ENCODE data around the gene USP6NL.

Gene USP6NL

DNA sequence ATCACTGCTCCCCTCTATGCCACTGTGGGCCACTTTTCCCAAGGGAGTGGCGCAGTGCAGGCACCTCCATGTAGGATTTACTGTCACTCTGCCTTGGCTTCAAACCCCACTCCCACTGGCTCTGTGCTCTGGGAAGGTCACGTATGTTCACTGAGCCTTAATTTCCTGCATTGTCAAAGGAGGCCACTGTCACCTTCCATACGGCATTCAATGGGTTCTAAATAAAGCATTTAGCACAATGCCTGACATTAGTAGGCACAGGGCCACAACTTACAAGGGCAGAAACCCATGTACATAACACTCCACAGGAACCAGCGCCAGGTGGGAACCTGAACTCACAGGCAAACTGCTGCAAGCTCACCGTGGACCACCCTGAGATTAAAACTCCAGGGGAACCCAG lies 196.4 kb downstream of the USP6NL start:
- Histone ChIP-seq H3K9me3 (ENCODE audit: control insufficient read depth, low read depth, low read length) (no peaks in the 10 kb centered on the region), H3K4me3 (ENCODE audit: low read length) (no peak overlapping the region), H3K9ac (ENCODE audit: low read length) (no peak overlapping the region), H3K36me3 (ENCODE audit: control insufficient read depth, low read depth, low read length) (no peaks in the 10 kb centered on the region), H3K4me1 (ENCODE audit: control insufficient read depth, low read depth, low read length) (no peaks in the 10 kb centered on the region), H3K27me3 (ENCODE audit: control insufficient read depth, insufficient read depth, low read length) (no peaks in the 10 kb centered on the region), H3K27ac (ENCODE audit: low read length) (no peak overlapping the region)

DNA sequence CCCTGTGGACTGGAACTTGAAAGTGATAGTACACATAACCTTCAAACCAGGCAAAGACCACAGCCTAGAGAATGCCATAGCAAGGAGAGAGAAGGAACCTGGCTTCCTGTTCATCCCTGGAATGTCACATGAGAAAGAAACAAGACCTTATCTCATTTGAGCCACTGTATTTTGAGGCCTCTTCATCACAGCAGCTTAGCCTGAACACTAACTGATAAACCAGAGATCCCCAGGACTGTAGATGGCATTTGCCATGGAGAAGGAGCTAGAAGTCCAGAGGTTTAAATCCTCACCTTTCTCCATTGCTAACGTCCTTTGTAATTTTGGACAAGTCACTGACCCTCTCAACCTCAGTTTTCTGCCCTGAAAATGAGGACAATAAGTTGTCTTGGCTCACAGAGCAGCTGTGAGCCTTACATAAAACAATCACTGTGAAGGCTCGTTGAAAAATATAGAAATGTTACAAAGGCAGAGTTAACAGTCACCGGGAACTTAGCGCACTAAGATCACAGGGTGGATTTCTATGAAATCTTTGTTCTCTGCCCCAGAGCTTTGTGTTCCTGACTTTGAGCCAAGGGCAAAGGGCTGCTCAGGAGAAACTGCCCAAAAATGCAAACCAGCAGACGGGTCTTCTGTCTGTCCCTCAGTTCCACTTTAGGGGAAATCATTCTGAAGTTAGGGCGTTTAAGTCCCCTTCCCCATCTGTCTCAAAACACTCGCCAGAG lies 197.0 kb downstream of the USP6NL start:
- no peak overlapping the region for H3K27ac ChIP-seq (ENCODE audit: low read length)
- H3K9me3 ChIP-seq (ENCODE audit: control insufficient read depth, low read depth, low read length), result no peaks in the 10 kb centered on the region
- H3K4me1 ChIP-seq (ENCODE audit: control insufficient read depth, low read depth, low read length), result no peaks in the 10 kb centered on the region
- H3K4me3 ChIP-seq (ENCODE audit: low read length), result no peak overlapping the region
- H3K9ac ChIP-seq (ENCODE audit: low read length), result no peak overlapping the region
- H3K27me3 ChIP-seq (ENCODE audit: control insufficient read depth, insufficient read depth, low read length), result no peaks in the 10 kb centered on the region
- no peaks in the 10 kb centered on the region for H3K36me3 ChIP-seq (ENCODE audit: control insufficient read depth, low read depth, low read length)

DNA sequence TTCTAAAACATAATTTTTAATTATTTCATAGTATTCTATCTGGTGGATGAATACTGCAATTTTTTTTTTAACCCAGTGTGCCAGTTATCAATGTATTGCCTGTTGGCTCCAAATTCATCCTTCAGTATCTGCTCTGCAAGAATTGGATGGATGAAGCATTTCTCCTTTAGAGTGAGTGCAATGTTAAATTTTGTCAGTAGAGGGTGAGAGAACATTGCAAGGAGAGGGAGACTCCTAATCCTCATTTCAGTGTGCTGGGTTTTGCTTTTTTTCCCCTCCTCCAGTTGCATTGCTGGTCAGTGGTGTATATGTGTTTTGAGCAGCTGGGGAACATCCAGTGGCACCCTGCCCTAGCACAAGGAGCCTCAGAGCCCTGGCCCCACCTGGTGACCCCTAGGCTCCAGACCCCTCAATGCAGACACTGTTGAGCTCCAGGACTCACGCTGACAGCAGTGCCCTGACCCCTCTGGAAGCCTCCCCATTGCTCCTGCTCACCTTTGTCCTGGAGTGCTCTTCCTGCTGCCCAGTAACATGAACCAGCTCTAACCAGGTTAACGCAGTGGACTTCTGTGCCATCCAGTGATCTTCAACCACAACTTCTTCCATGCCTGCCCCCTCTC lies 199.4 kb downstream of the USP6NL start:
- Histone ChIP-seq H3K36me3 (ENCODE audit: control insufficient read depth, low read depth, low read length) (no peaks in the 10 kb centered on the region), H3K27me3 (ENCODE audit: control insufficient read depth, insufficient read depth, low read length) (no peaks in the 10 kb centered on the region), H3K27ac (ENCODE audit: low read length) (no peak overlapping the region), H3K4me3 (ENCODE audit: low read length) (no peak overlapping the region), H3K9ac (ENCODE audit: low read length) (no peak overlapping the region), H3K4me1 (ENCODE audit: control insufficient read depth, low read depth, low read length) (no peaks in the 10 kb centered on the region), H3K9me3 (ENCODE audit: control insufficient read depth, low read depth, low read length) (no peaks in the 10 kb centered on the region)

DNA sequence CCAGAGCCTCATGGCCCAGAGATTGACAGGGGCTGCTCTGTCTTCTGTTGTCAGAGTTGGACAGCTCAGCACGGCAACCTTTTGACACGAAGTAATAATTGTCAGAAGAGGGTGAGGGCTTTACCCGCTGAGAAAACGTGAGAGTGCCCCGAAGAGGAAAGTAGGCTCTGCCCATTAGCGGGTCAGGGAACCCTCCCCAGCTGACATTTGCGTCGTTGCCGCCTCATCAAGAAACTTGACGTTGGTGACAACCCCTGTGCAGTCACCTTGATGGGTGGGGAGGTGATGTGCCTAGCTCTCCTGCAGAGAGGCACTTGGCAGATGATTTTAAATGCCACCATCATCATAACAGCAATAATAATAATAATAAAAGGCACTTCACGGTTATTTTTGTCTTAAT lies 202.1 kb downstream of the USP6NL start:
- Histone ChIP-seq H3K4me3 (ENCODE audit: low read length) (no peak overlapping the region), H3K36me3 (ENCODE audit: control insufficient read depth, low read depth, low read length) (no peaks in the 10 kb centered on the region), H3K27ac (ENCODE audit: low read length) (no peak overlapping the region), H3K9me3 (ENCODE audit: control insufficient read depth, low read depth, low read length) (no peaks in the 10 kb centered on the region), H3K9ac (ENCODE audit: low read length) (no peak overlapping the region), H3K27me3 (ENCODE audit: control insufficient read depth, insufficient read depth, low read length) (no peaks in the 10 kb centered on the region), H3K4me1 (ENCODE audit: control insufficient read depth, low read depth, low read length) (no peaks in the 10 kb centered on the region)

DNA sequence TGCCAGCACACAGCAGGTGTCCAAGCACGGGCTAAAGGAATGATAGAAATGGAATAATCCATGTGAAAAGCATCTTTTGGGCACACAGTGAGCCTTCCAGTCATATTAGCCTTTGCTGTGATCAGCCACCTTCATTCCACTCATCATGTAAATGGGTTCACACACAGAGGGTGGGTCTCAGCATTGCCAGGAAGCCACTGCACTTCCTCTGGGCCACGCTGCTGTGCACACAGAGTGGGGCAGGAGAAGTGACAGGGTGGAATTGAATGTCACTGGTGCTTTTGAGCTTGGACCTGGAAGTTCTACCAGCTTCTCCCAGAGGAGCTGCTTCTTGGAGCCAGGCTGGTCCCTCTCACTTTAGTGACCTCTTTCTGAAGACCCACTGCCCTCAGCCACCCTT lies 203.5 kb downstream of the USP6NL start:
- Histone ChIP-seq H3K4me1 (ENCODE audit: control insufficient read depth, low read depth, low read length) (no peaks in the 10 kb centered on the region), H3K4me3 (ENCODE audit: low read length) (no peak overlapping the region), H3K27ac (ENCODE audit: low read length) (no peak overlapping the region), H3K36me3 (ENCODE audit: control insufficient read depth, low read depth, low read length) (no peaks in the 10 kb centered on the region), H3K9me3 (ENCODE audit: control insufficient read depth, low read depth, low read length) (no peaks in the 10 kb centered on the region), H3K9ac (ENCODE audit: low read length) (no peak overlapping the region), H3K27me3 (ENCODE audit: control insufficient read depth, insufficient read depth, low read length) (no peaks in the 10 kb centered on the region)

DNA sequence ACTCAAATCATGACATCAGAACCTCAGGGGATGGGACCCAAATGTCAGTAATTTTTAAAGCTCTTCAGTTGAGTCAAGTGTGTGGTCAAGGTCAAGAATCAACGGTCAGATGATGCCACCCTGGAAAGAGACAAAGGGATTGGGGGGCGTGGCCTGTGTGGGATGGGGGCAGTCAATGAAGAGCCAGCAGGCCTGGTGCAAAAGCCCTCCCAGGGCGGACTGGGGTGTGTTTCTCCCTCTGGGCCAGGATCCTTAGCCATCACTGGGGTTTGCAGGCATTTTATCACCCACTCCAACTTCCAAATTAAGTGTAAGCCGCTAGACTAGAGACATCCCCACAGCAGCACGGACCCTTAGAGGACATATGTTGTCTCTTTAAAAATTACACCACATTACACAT lies 204.7 kb downstream of the USP6NL start:
- H3K4me3 ChIP-seq (ENCODE audit: low read length), result no peak overlapping the region
- H3K27ac ChIP-seq (ENCODE audit: low read length), result no peak overlapping the region
- no peaks in the 10 kb centered on the region for H3K9me3 ChIP-seq (ENCODE audit: control insufficient read depth, low read depth, low read length)
- no peaks in the 10 kb centered on the region for H3K36me3 ChIP-seq (ENCODE audit: control insufficient read depth, low read depth, low read length)
- H3K27me3 ChIP-seq (ENCODE audit: control insufficient read depth, insufficient read depth, low read length), result no peaks in the 10 kb centered on the region
- H3K9ac ChIP-seq (ENCODE audit: low read length), result no peak overlapping the region
- no peaks in the 10 kb centered on the region for H3K4me1 ChIP-seq (ENCODE audit: control insufficient read depth, low read depth, low read length)

DNA sequence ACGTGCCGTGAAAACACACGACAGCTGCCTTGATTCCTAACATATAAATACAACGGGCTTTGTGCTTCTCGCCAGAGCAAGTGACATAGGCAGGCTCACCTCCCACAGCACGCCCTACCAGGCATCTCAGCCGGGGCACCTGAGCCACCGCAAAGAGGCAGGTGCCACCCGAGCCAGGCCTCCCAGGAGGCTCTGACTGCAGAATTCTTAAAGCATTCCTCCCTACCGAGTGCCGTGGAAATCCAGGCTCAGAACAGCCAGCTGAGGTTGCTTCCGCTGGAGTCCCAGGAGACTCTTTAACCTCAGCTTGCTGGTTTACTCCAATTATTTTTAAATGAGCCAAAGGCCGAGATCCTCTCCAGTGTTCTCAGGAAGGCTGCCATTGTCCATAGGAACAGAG lies 206.5 kb downstream of the USP6NL start:
- no peaks in the 10 kb centered on the region for H3K36me3 ChIP-seq (ENCODE audit: control insufficient read depth, low read depth, low read length)
- H3K4me1 ChIP-seq (ENCODE audit: control insufficient read depth, low read depth, low read length), result no peaks in the 10 kb centered on the region
- H3K27ac ChIP-seq (ENCODE audit: low read length), result no peak overlapping the region
- H3K27me3 ChIP-seq (ENCODE audit: control insufficient read depth, insufficient read depth, low read length), result no peaks in the 10 kb centered on the region
- H3K4me3 ChIP-seq (ENCODE audit: low read length), result no peak overlapping the region
- H3K9ac ChIP-seq (ENCODE audit: low read length), result no peak overlapping the region
- H3K9me3 ChIP-seq (ENCODE audit: control insufficient read depth, low read depth, low read length), result no peaks in the 10 kb centered on the region

All from iPS-18a (cell line).